Activated CD4-positive, alpha-beta memory T cell treated with anti-CD3 and anti-CD28 coated beads, Interleukin-2, amount 10 ng/mL, durations not matched to agents 7 days and 5 days (primary cell): Measurements from ENCODE around the gene CCDC102B. TPM values are rescaled to one million over a fixed set of nuclear protein-coding genes. Genes with fewer than 3 reads are reported as not detected.
"Not testable (repeated sequence)": the region's sequence is repeated elsewhere in the genome, so short reads cannot be mapped to it uniquely, and the experiment has no call there.

Experiments used
- CTCF ChIA-PET: fragments of 350-600 bp; sonication (Branson Sonifier 250); formaldehyde crosslinking; loops from one replicate; lab custom pipeline; 2021; ENCODE audit warnings: antibody characterized with exemption, inconsistent platforms; lab: Charles Lee
- POLR2A ChIA-PET: fragments of 350-600 bp; sonication (Branson Sonifier 250); formaldehyde crosslinking; loops from one replicate; lab custom pipeline; 2021; ENCODE audit warnings: antibody characterized with exemption; lab: Charles Lee
- DNase-seq: peaks from one replicate; pipeline ENCODE4 v3.0.0-alpha.2; 2020
- H3K27ac Mint-ChIP-seq: one replicate; pipeline ENCODE4 v1.8.0; 2021; ENCODE audit warnings: mild to moderate bottlenecking, mixed read lengths
- H3K27me3 Mint-ChIP-seq: one replicate; pipeline ENCODE4 v1.8.0; 2021; ENCODE audit warnings: mixed read lengths
- H3K36me3 Mint-ChIP-seq: one replicate; pipeline ENCODE4 v1.8.0; 2021; ENCODE audit warnings: low read depth, mixed read lengths
- H3K4me1 Mint-ChIP-seq: one replicate; pipeline ENCODE4 v1.8.0; 2021; ENCODE audit warnings: mixed read lengths
- H3K4me3 Mint-ChIP-seq: one replicate; pipeline ENCODE4 v1.8.0; 2021; ENCODE audit warnings: mild to moderate bottlenecking, mixed read lengths
- H3K9me3 Mint-ChIP-seq: one replicate; pipeline ENCODE4 v1.8.0; 2021; ENCODE audit warnings: mixed read lengths
- total RNA-seq, 2 experiments: library from RNA; stranded (reverse); gene quantifications; one replicate each; pipeline ENCODE4 v1.2.3, GENCODE V29; 2021

The CCDC102B gene
- total RNA-seq, 2 experiments from 2014 or later = 1.0 to 1.2 TPM

DNA sequence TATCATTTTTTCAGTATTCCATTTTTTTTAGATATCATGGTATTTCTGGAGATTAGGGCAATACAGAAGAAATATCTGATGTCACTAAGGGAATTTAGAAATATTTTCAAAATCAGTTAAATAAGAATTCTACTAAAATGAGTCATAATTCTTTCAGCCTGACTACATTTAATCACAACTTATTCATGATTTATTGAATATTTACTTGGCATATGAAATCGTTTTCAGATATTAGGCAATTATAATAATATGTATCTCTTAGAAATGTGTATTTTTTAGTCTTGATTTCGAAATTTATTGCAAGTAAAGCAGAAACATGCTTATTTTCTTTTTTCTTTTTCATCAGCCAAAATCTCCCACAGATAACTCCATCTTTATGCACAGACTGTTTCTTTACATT is 142.2 kb downstream of the CCDC102B start:
- H3K4me3 Mint-ChIP-seq = no peak overlapping the region
- ChIA-PET CTCF (no interaction called here), POLR2A (no interaction called here)
- H3K27me3 Mint-ChIP-seq = no peaks in the 10 kb centered on the region
- no peak for DNase-seq
- no peaks in the 10 kb centered on the region for H3K36me3 Mint-ChIP-seq
- H3K4me1 Mint-ChIP-seq = no peaks in the 10 kb centered on the region
- H3K9me3 Mint-ChIP-seq = no peaks in the 10 kb centered on the region
- H3K27ac Mint-ChIP-seq = no peak overlapping the region

DNA sequence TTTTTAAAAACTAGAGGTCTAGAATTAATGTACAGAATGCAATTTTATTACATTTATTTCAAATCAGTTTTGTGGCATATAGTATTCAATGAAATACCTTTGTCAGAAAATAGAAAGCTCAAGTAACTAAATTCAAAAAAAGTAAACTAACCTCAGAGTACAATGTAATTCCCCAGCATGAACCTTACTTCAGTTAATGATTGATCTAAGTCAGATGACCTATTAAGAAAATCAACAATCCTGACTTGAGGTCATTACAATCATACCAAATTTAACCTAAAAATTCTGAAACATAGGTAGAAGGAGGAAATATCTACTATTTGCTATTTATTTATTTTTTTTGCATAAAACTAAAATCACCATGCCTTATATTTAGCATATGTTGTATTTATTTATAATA is 142.9 kb downstream of the CCDC102B start:
- POLR2A ChIA-PET = no interaction called here
- no peak for DNase-seq
- H3K27ac Mint-ChIP-seq = no peak overlapping the region
- no peaks in the 10 kb centered on the region for H3K36me3 Mint-ChIP-seq
- no peaks in the 10 kb centered on the region for H3K9me3 Mint-ChIP-seq
- H3K4me3 Mint-ChIP-seq = no peak overlapping the region
- CTCF ChIA-PET = no interaction called here
- H3K4me1 Mint-ChIP-seq = no peaks in the 10 kb centered on the region
- no peaks in the 10 kb centered on the region for H3K27me3 Mint-ChIP-seq

- ChIA-PET CTCF (no interaction called here), POLR2A (no interaction called here)
- no peaks in the 10 kb centered on the region for H3K27me3 Mint-ChIP-seq
- H3K36me3 Mint-ChIP-seq = no peaks in the 10 kb centered on the region
- H3K27ac Mint-ChIP-seq = no peak overlapping the region
- H3K4me1 Mint-ChIP-seq = no peaks in the 10 kb centered on the region
- no peak overlapping the region for H3K4me3 Mint-ChIP-seq
- H3K9me3 Mint-ChIP-seq = no peaks in the 10 kb centered on the region
- no peak for DNase-seq
Observed at GRCh38 chr18:68942230-68942629, 144.3 kb downstream of the CCDC102B start.

- H3K4me1 Mint-ChIP-seq, DNase-seq, H3K36me3 Mint-ChIP-seq, H3K9me3 Mint-ChIP-seq, H3K27ac Mint-ChIP-seq, CTCF ChIA-PET, H3K4me3 Mint-ChIP-seq, POLR2A ChIA-PET, H3K27me3 Mint-ChIP-seq: not testable (repeated sequence)
Observed at GRCh38 chr18:68943861-68944260, 146.0 kb downstream of the CCDC102B start.

DNA sequence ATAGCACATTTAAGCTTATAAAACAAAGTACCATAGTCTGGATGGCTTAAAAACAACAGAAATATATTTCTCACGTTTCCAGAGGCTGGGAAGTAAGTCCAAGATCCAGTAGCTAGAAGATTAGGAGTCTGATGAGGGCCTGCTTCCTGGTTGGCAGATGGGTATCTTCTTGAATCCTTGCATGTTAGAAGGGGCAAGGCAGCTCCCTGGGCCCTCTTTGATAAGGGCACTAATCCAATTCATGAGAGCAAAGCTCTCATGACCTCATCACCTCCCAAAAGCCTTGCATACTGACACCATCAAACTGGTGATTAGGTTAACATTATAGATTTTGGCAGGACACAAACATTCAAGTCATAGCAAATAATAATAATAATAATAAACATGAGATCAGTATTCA is 146.4 kb downstream of the CCDC102B start:
- H3K9me3 Mint-ChIP-seq = no peaks in the 10 kb centered on the region
- no peaks in the 10 kb centered on the region for H3K27me3 Mint-ChIP-seq
- no peak overlapping the region for H3K4me3 Mint-ChIP-seq
- H3K36me3 Mint-ChIP-seq = no peaks in the 10 kb centered on the region
- ChIA-PET CTCF (no interaction called here), POLR2A (no interaction called here)
- DNase-seq = no peak
- H3K4me1 Mint-ChIP-seq = no peaks in the 10 kb centered on the region
- H3K27ac Mint-ChIP-seq = no peak overlapping the region

- ChIA-PET CTCF (no interaction called here), POLR2A (no interaction called here)
- no peak for DNase-seq
- H3K27me3 Mint-ChIP-seq = no peaks in the 10 kb centered on the region
- H3K27ac Mint-ChIP-seq = no peak overlapping the region
- H3K36me3 Mint-ChIP-seq = no peaks in the 10 kb centered on the region
- no peaks in the 10 kb centered on the region for H3K9me3 Mint-ChIP-seq
- H3K4me1 Mint-ChIP-seq = no peaks in the 10 kb centered on the region
- H3K4me3 Mint-ChIP-seq = no peak overlapping the region
Observed at GRCh38 chr18:68944826-68945225, 146.9 kb downstream of the CCDC102B start.

- Mint-ChIP-seq H3K27ac (no peak overlapping the region), H3K9me3 (no peaks in the 10 kb centered on the region), H3K27me3 (no peaks in the 10 kb centered on the region), H3K36me3 (no peaks in the 10 kb centered on the region), H3K4me3 (no peak overlapping the region), H3K4me1 (no peaks in the 10 kb centered on the region)
- POLR2A ChIA-PET = no interaction called here
- no peak for DNase-seq
- CTCF ChIA-PET = no interaction called here
Observed at GRCh38 chr18:68948622-68949021, 150.7 kb downstream of the CCDC102B start.

DNA sequence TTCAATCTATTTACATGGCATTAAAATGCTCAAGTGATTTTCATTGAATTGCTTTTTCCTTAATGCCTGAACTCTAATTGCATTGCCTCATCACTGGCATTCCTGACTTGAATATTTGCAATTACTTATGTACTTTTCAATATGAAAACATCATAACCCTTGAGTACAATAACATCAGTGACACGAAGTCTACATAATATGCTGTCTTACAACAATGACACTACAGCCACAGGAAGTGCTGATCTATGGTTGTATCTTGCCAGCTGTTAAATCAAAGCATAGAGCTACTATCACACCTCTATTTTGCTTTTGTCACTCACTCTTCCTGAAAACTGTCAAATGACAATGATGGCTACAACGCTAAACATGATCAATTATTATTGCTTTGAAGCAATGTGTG is 156.9 kb downstream of the CCDC102B start:
- Mint-ChIP-seq H3K27me3 (no peaks in the 10 kb centered on the region), H3K9me3 (no peaks in the 10 kb centered on the region), H3K27ac (no peak overlapping the region), H3K36me3 (no peaks in the 10 kb centered on the region), H3K4me3 (no peak overlapping the region), H3K4me1 (no peaks in the 10 kb centered on the region)
- ChIA-PET POLR2A (no interaction called here), CTCF (no interaction called here)
- no peak for DNase-seq

- Mint-ChIP-seq H3K27ac (no peak overlapping the region), H3K36me3 (no peaks in the 10 kb centered on the region), H3K4me1 (no peaks in the 10 kb centered on the region), H3K27me3 (no peaks in the 10 kb centered on the region), H3K9me3 (no peaks in the 10 kb centered on the region), H3K4me3 (no peak overlapping the region)
- ChIA-PET CTCF (no interaction called here), POLR2A (no interaction called here)
- DNase-seq = no peak
Observed at GRCh38 chr18:68956650-68957049, 158.8 kb downstream of the CCDC102B start.

DNA sequence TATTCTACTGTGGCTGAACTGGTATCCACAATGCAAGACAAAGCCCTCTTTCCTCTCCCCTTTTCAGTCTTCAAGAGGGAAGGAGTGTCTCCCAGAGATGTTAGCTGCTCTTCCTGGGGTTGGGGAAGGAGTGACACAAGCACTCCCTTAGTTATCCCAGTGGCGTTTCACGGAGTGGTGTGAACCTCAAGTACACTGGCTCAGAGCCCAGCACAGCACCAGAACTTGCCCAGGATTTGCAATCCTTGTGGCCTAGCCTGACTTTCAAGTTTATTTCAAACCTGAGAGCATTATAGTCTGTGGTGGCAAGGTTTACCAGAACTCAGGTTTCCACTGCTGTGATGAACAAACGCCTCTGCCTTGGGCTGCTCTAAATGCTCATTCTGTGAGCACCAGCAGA is 162.5 kb downstream of the CCDC102B start:
- no peaks in the 10 kb centered on the region for H3K36me3 Mint-ChIP-seq
- no peaks in the 10 kb centered on the region for H3K4me1 Mint-ChIP-seq
- ChIA-PET CTCF (no interaction called here), POLR2A (no interaction called here)
- H3K9me3 Mint-ChIP-seq = no peaks in the 10 kb centered on the region
- H3K27ac Mint-ChIP-seq = no peak overlapping the region
- no peak for DNase-seq
- no peak overlapping the region for H3K4me3 Mint-ChIP-seq
- H3K27me3 Mint-ChIP-seq = no peaks in the 10 kb centered on the region

DNA sequence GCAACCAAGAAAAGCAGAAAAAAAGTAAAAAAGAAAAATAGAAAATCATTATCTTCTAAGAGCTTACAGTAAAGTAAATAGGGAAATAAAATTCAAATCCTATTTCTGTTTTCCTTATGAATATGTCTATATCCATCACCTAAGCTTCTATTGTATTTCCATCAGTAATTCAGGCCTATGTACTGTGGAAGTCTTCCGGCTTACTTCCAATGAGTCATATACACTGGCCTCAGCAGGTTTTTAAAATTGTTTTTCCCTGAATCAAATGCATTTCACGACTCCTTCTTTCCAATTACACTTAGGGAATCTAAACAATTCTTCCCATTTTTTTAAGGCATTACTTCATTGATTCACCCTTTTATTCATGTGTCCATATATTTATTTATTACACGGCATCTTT is 164.7 kb downstream of the CCDC102B start:
- Mint-ChIP-seq H3K36me3 (no peaks in the 10 kb centered on the region), H3K27me3 (no peaks in the 10 kb centered on the region), H3K9me3 (no peaks in the 10 kb centered on the region), H3K4me1 (no peaks in the 10 kb centered on the region), H3K4me3 (no peak overlapping the region), H3K27ac (no peak overlapping the region)
- no peak for DNase-seq
- CTCF ChIA-PET = no interaction called here
- POLR2A ChIA-PET = no interaction called here

GRCh38 chr18:68965817-68966216 is 167.9 kb downstream of the CCDC102B start:
- POLR2A ChIA-PET = no interaction called here
- H3K4me1 Mint-ChIP-seq = no peaks in the 10 kb centered on the region
- H3K4me3 Mint-ChIP-seq = no peak overlapping the region
- H3K27me3 Mint-ChIP-seq = no peaks in the 10 kb centered on the region
- no peak overlapping the region for H3K27ac Mint-ChIP-seq
- no peaks in the 10 kb centered on the region for H3K9me3 Mint-ChIP-seq
- no peak for DNase-seq
- CTCF ChIA-PET = no interaction called here
- no peaks in the 10 kb centered on the region for H3K36me3 Mint-ChIP-seq

DNA sequence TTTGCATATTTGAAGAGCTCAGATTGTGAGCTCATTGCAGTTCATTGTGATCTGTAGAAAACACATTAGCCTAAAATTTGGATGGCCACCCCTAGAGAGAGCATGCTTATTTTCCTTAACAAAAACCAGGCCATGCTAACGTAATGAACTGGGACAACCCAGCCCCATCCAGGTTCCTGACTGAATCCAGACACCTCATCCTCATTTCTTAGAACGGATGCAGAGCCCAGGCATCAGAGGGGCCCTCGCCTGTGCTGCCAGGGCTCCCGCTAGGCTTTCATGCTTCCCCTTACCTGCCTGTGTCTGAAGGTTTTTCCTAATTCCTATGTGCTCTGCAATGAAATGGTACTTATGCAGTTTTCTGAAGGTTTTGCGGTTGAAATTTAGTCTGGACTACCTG is 171.1 kb downstream of the CCDC102B start:
- no peaks in the 10 kb centered on the region for H3K4me1 Mint-ChIP-seq
- H3K4me3 Mint-ChIP-seq = no peak overlapping the region
- H3K36me3 Mint-ChIP-seq = no peaks in the 10 kb centered on the region
- H3K27ac Mint-ChIP-seq = no peak overlapping the region
- DNase-seq = no peak
- no peaks in the 10 kb centered on the region for H3K27me3 Mint-ChIP-seq
- ChIA-PET POLR2A (no interaction called here), CTCF (no interaction called here)
- no peaks in the 10 kb centered on the region for H3K9me3 Mint-ChIP-seq

- Mint-ChIP-seq H3K36me3 (no peaks in the 10 kb centered on the region), H3K9me3 (no peaks in the 10 kb centered on the region), H3K27ac (no peak overlapping the region), H3K4me1 (no peaks in the 10 kb centered on the region), H3K27me3 (no peaks in the 10 kb centered on the region), H3K4me3 (no peak overlapping the region)
- no peak for DNase-seq
- ChIA-PET CTCF (no interaction called here), POLR2A (no interaction called here)
Observed at GRCh38 chr18:68972176-68972575, 174.3 kb downstream of the CCDC102B start.

GRCh38 chr18:68979737-68980136 is 181.9 kb downstream of the CCDC102B start:
- H3K9me3 Mint-ChIP-seq = no peaks in the 10 kb centered on the region
- POLR2A ChIA-PET = no interaction called here
- CTCF ChIA-PET = no interaction called here
- no peaks in the 10 kb centered on the region for H3K36me3 Mint-ChIP-seq
- no peak for DNase-seq
- H3K27me3 Mint-ChIP-seq = no peaks in the 10 kb centered on the region
- no peaks in the 10 kb centered on the region for H3K4me1 Mint-ChIP-seq
- no peak overlapping the region for H3K4me3 Mint-ChIP-seq
- no peak overlapping the region for H3K27ac Mint-ChIP-seq
